GM18517 (cell line): ENCODE data around the gene CYP2C18.
"Not testable (repeated sequence)": the region's sequence is repeated elsewhere in the genome, so short reads cannot be mapped to it uniquely, and the experiment has no call there.

Experiments used
- ATAC-seq: cut with Tn5 transposase; IDR thresholded peaks from one replicate; pipeline ENCODE4 v1.9.1; 2021; ENCODE audit warnings: mild to moderate bottlenecking, moderate library complexity; ENCODE audit not compliant: unreplicated experiment

Gene CYP2C18

DNA sequence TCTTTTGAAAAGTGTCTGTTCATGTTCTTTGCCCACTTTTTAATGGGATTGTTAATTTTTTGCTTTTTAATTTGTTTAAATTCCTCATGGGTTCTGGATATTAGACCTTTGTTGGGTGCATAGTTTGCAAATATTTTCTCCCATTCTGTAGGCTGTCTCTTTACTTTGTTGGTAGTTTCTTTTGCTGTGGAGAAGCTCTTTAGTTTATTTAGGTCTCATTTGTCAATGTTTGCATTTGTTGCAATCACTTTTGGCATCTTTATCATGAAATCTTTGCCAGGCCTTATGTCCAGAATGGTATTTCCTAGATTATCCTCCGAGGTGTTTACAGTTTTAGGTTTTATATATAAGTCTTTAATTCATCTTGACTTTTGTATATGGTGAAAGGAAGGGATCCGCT lies 55.1 kb downstream of the CYP2C18 start:
- ATAC-seq, result no peak

DNA sequence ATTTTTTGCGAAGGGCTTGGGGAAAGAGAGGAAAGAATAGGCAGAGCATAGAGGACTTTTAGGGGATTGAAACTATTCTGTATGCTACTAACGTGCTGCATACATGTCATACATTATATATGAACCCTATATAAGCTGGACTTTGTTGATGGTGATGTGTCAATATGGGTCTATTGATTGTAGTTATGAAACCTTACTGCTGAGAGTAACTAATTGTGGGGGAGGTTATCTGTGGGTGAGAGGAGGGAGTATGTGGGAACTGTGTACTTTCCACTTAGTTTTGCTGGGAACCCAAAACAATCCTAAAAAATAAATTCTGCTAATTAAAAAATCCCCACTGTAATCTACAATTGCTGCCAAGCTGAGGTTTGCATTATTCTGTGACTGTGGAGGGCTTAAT lies 63.6 kb downstream of the CYP2C18 start:
- no peak for ATAC-seq

DNA sequence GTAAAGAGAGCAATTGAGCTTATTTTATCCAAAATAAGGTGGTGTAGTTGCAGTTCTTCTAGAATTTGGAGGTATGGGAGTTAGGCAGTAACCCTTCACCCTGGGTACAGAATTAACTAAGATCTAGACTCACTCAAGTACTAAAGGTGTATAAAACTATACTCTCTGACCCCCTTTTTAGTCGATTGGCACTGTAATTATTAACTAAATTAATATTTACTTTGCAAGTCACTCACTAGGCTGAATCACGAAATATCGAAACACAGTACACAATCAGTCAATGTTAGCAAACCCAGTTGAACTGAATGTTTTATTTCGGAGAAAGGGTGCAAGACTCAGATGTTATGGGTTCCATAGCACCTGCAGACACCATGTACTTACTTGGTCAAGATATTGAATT lies 64.3 kb downstream of the CYP2C18 start:
- no peak for ATAC-seq

DNA sequence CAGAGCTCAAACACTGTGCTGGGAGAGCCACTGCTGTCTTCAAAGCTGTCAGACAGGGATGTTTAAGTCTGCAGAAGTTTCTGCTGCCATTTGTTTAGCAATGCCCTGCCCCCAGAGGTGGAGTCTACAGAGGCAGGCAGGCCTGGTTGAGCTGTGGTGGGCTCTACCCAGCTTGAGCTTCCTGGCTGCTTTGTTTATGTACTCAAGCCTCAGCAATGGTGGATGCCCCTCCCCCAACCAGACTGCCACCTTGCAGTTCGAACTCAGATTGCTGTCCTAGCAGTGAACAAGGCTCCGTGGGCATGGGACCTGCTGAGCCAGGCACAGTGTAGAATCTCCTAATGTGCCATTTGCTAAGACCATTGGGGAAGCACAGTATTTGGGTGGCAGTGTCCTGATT lies 74.4 kb downstream of the CYP2C18 start:
- ATAC-seq, result no peak

DNA sequence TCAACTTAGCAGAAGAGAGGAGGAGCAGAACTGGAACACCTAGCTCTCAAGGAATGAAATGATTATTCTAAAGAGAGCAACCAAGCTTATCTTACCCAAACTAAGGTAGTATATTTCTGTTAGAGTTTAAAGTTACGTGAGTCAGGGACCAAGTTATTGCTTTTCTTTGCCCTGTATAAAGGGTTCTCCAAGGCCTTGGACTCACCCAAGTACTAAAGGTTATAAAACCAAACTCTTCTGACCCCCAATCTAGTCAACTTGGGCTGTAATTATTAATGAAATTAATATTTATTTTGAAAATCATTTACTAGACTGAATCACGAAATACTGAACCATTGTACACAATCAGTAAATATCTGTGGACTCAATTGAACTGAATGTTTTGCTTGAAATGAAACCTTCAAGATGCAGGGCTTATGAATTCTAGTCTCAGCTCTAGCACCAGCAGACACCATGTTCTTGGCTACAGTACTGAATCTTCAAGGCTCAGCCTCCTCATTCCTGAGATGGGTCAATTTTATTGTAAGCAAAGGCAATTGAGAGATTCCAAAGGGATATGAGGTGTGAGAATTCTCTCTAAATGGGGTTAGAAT lies 77.2 kb downstream of the CYP2C18 start:
- ATAC-seq, result no peak

DNA sequence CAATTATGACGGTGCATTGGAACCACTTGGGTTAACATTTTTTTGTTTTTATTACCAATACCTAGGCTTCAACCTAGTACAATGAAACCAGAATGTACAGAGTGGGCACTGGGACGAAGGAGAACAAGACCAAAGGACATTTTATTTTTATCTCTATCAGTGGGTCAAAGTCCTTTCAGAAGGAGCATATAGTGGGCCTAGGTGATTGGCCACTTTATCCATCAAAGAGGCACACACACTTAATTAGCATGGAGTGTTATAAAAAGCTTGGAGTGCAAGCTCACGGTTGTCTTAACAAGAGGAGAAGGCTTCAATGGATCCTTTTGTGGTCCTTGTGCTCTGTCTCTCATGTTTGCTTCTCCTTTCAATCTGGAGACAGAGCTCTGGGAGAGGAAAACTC lies 78.9 kb downstream of the CYP2C18 start, which contains the start of gene CYP2C19:
Gene CYP2C19, plus strand, starts transcription at position 289 of the 400 bp plus-strand sequence. Its CDS starts 25 bp downstream, at position 314.
- no peak for ATAC-seq

DNA sequence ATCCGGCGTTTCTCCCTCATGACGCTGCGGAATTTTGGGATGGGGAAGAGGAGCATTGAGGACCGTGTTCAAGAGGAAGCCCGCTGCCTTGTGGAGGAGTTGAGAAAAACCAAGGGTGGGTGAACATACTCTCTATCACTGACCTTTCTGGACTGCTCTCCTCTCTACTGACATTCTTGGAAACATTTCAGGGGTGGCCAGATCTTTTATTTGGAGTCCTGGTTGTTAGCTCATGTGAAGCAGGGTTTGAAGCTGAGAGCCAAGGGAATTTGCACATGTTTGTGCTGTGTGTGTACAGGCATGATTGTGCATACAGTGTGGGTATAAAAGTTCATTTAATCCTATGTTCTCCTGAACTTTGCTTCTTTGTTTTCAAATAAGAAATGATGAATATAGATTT lies 91.9 kb downstream of the CYP2C18 start:
- not testable (repeated sequence) for ATAC-seq

DNA sequence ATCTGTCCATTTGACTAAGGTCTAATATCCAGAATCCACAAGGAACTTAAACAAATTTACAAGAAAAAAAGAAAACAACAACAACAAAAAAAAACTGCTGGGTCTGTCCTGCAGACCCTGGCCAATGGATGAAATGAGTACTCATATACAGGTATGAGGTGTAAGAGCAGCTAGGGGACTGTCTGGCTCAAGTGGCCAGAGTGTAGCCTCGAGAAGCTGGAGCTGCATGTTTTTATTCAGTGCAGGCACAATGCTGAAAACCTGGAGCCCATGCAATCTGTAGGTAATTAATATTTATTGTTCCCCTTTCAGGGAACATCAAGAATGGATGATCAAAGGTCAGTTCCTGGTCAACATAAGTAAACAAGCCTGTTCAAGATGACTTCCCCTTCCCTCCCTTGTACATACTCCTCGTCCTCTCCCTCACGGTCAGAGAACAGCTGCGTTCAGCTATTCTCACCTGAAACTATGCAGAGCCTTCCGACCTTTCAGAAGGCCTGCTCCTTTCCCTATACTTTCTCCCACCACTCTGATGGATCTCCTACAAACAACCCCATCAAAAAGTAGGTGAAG lies 94.4 kb downstream of the CYP2C18 start:
- ATAC-seq, result no peak

DNA sequence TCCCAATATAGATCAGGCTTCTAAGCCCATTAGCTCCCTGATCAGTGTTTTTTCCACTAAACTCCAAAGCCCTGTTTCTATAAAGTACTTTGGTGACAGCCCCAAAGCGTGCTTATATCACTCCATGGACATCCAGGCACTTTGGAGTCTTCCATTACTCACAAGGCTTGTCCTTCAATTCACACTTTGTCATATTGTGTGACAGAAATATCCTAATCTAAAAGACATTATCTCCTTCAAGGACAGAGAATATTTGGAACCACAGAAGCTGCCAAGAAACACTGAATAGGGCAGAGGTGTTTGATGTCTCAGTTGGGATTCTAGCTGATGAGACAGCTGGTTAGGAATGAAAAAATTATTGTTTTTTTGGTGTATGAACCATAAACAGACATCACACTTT lies 97.3 kb downstream of the CYP2C18 start:
- ATAC-seq, result no peak

DNA sequence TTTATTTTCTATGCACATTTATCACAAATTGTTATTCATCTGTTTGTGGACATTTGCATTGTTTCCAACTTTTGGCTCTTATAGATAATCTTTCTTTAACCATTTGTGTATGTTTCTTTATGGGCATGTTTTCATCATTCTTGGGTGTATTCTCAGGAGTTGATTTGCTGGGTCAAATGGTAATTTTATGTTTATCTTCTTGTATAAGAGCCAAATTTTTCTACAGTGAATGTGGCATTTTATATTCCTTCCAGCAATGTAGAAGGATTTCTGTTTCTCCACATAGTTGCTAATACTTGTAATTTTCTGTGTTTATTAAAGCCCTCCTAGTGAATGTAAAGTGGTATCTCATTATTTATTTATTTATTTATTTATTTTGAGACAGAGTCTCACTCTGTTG lies 100.7 kb downstream of the CYP2C18 start:
- ATAC-seq, result no peak

DNA sequence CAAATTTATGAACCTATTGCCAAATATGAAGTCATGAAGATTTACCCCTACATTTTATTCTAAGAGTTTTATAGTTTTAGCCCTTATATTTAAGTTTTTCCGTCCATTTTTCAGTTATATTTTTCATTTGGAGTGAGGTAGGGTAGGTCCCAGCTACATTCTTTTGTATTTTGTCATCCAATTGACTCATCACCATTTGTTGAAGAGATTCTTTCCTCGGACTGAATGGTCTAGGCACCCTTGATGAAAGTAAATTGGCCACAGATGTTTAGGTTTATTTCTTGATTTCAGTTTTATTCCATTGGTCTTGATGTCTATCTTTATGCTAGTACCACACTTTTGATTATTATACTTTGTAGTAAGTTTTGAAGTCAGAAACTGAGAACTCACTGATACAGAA lies 101.7 kb downstream of the CYP2C18 start:
- ATAC-seq, result no peak
